Ovary (tissue), 9 donors: ENCODE measurements around the gene PLEKHA7. TPM values are rescaled to one million over a fixed set of nuclear protein-coding genes. Genes with fewer than 3 reads are reported as not detected.

Experiments
- DNase-seq, 5 donors: peaks; one replicate each; pipeline ENCODE4 v3.0.0-alpha.2; 2019 to 2020
- H3K27ac ChIP-seq, 2 donors: fragments of 200-600 bp; one replicate each; pipeline versions ENCODE4 v1.5.1 to v1.8.0; 2019 to 2022
- H3K27me3 ChIP-seq: fragments of 200-600 bp; one replicate; pipeline ENCODE4 v1.8.0; 2022
- H3K36me3 ChIP-seq: fragments of 200-600 bp; sonication (generic); one replicate; pipeline ENCODE4 v1.5.1; 2019
- H3K4me1 ChIP-seq: one replicate; pipeline ENCODE4 v1.8.1; 2013; ENCODE audit warnings: mild to moderate bottlenecking, moderate library complexity; ENCODE audit not compliant: insufficient read depth
- H3K4me3 ChIP-seq: fragments of 200-600 bp; sonication (generic); one replicate; pipeline ENCODE4 v1.5.1; 2017
- H3K9me3 ChIP-seq, 2 donors: fragments of 200-600 bp in 1 of 2; sonication (generic) in 1 of 2; one replicate each; pipeline versions ENCODE4 v1.5.1 to v1.8.1; 2013 to 2019; ENCODE audit warnings: mild to moderate bottlenecking in 1 of 2, moderate library complexity in 1 of 2
- CTCF ChIP-seq, 3 donors: fragments of 450-650 bp in 2 of 3; fragments of 200-600 bp in 1 of 3; IDR thresholded peaks; one replicate each; pipeline versions ENCODE4 v1.5.1 to v1.8.0; 2016 to 2022; ENCODE audit warnings: antibody characterized with exemption in 3 of 3, mild to moderate bottlenecking in 1 of 3
- EP300 ChIP-seq: sonication (generic); formaldehyde crosslinking; IDR thresholded peaks from one replicate; pipeline ENCODE4 v1.6.1; 2017; ENCODE audit warnings: antibody characterized with exemption
- POLR2A ChIP-seq: fragments of 450-650 bp; IDR thresholded peaks from one replicate; pipeline ENCODE4 v1.6.1; 2017; ENCODE audit warnings: antibody characterized with exemption, mild to moderate bottlenecking, moderate library complexity
- WGBS, 3 donors: extraction: QIAGEN DNeasy Blood & Tissue Kit in 1 of 3; methylation state at CpG; one replicate each; pipeline versions ENCODE4 v1.1.5 to v1.1.7; 2013 to 2017; 5-methylcytosine and 5-hydroxymethylcytosine counted together
- intact Hi-C, 4 donors: fragments of 100-400 bp; cut with DNase I; formaldehyde crosslinking; loops; one replicate each; pipeline versions ENCODE4 v1.11.0 to v1.15.1; 2022 to 2023
- polyA plus RNA-seq, 2 donors: library from polyadenylated mRNA; stranded (reverse); fragments of 200-250 nt in 1 of 2; fragments of 350-450 nt in 1 of 2; fragmentation: Illumina TruSeq in 1 of 2; extraction: RNeasy Lipid Tissue Mini Kit (QIAGEN cat#74804) in 1 of 2; gene quantifications; one replicate each; pipeline ENCODE4 v1.2.3, GENCODE V29; 2013 to 2014
- total RNA-seq, 7 donors: library from RNA; depleted of rRNA in 2 of 7; stranded (reverse); fragments of >200 nt in 2 of 7; fragmentation: NEBNext Ultra II Directional in 3 of 7; extraction: Animal tissue kit (Norgen Biotek cat#: 25700) in 3 of 7; gene quantifications; one replicate each; pipeline versions ENCODE4 v1.1.0 to v1.2.4, GENCODE V29; 2016 to 2023
- donor health status: DM: no; HTN: no; CAD: no; lungs with moderate emphysema.
- donor health status: DM: no; HTN: no; CAD: no.
- donor health status: Bipolar disorder and iron deficiency.
- donor health status: DM: yes; HTN: yes; CAD: no.
- donor health status: DM: no; HTN: no; CAD: no.
- donor health status: DM: yes; HTN: yes; CAD: no.

PLEKHA7 gene
- total and polyA plus RNA-seq, 9 donors, result 9.6 to 29.5 (median 15.9) TPM

GRCh38 chr11:16844268-16844771 lies 169.9 kb downstream of the PLEKHA7 start:
- no peak overlapping the region for H3K27ac ChIP-seq
- intact Hi-C loops, result no loop called here
- WGBS, 3 donors, result 94 to 100% (median 100%) methylated on average over 1 of the region's 1 CpG
- H3K4me1 ChIP-seq, result no peaks in the 10 kb centered on the region
- H3K9me3 ChIP-seq, result no peaks in the 10 kb centered on the region
- H3K4me3 ChIP-seq, result no peak overlapping the region
- TF ChIP-seq EP300 (no peak), POLR2A (no peak), CTCF (IDR thresholded peaks at IDR 0.05) (no peak)
- no peaks in the 10 kb centered on the region for H3K36me3 ChIP-seq
- DNase-seq, result no peak
- H3K27me3 ChIP-seq, result no peaks in the 10 kb centered on the region

- H3K4me1 ChIP-seq, result no peaks in the 10 kb centered on the region
- DNase-seq, result no peak
- H3K27ac ChIP-seq, result no peak overlapping the region
- no peaks in the 10 kb centered on the region for H3K36me3 ChIP-seq
- H3K4me3 ChIP-seq, result no peak overlapping the region
- H3K27me3 ChIP-seq, result no peaks in the 10 kb centered on the region
- no peaks in the 10 kb centered on the region for H3K9me3 ChIP-seq
- TF ChIP-seq EP300 (no peak), POLR2A (no peak), CTCF (IDR thresholded peaks at IDR 0.05) (no peak)
- intact Hi-C loops, result no loop called here
These were observed 170.9 kb downstream of the PLEKHA7 start for GRCh38 chr11:16843294-16843693.

- no peaks in the 10 kb centered on the region for H3K4me1 ChIP-seq
- H3K4me3 ChIP-seq, result no peak overlapping the region
- no peaks in the 10 kb centered on the region for H3K36me3 ChIP-seq
- no peak overlapping the region for H3K27ac ChIP-seq
- 97 to 100% (median 98%) methylated on average over 4 of the region's 4 CpGs for WGBS, 3 donors
- H3K9me3 ChIP-seq, result no peaks in the 10 kb centered on the region
- no peak for TF ChIP-seq CTCF (IDR thresholded peaks at IDR 0.05)
- TF ChIP-seq EP300, result no peak
- no peak for TF ChIP-seq POLR2A
- H3K27me3 ChIP-seq, result no peaks in the 10 kb centered on the region
- intact Hi-C loops, result no loop called here
- no peak for DNase-seq
These were observed 172.2 kb downstream of the PLEKHA7 start for GRCh38 chr11:16841984-16842383.

GRCh38 chr11:16841481-16841880 lies 172.7 kb downstream of the PLEKHA7 start:
- intact Hi-C loops, result no loop called here
- 92 to 93% (median 92%) methylated on average over 9 of the region's 9 CpGs for WGBS, 3 donors
- TF ChIP-seq POLR2A (no peak), CTCF (IDR thresholded peaks at IDR 0.05) (no peak), EP300 (no peak)
- no peak for DNase-seq
- H3K9me3 ChIP-seq, result no peaks in the 10 kb centered on the region
- H3K4me3 ChIP-seq, result no peak overlapping the region
- H3K36me3 ChIP-seq, result no peaks in the 10 kb centered on the region
- no peaks in the 10 kb centered on the region for H3K4me1 ChIP-seq
- H3K27me3 ChIP-seq, result no peaks in the 10 kb centered on the region
- H3K27ac ChIP-seq, result no peak overlapping the region

- 91 to 94% (median 93%) methylated on average over 2 of the region's 2 CpGs for WGBS, 3 donors
- Histone ChIP-seq H3K27ac (no peak overlapping the region), H3K9me3 (no peaks in the 10 kb centered on the region), H3K36me3 (no peaks in the 10 kb centered on the region), H3K27me3 (no peaks in the 10 kb centered on the region), H3K4me3 (no peak overlapping the region), H3K4me1 (no peaks in the 10 kb centered on the region)
- no peak for TF ChIP-seq EP300
- TF ChIP-seq CTCF (IDR thresholded peaks at IDR 0.05), result no peak
- no peak for TF ChIP-seq POLR2A
- DNase-seq, result no peak
- intact Hi-C loops, result no loop called here
These were observed 173.3 kb downstream of the PLEKHA7 start for GRCh38 chr11:16840951-16841350.
